HepG2 (cell line): Measurements from ENCODE around the gene RPRD2. TPM values are rescaled to one million over a fixed set of nuclear protein-coding genes. Genes with fewer than 3 reads are reported as not detected.

ENCODE experiments used
- AFF4 ChIP-seq: sonication (generic); formaldehyde crosslinking; IDR thresholded peaks from 2 replicates; pipeline ENCODE4 v1.4.0; 2020; ENCODE audit warnings: missing genetic modification reagents
- CBX5 ChIP-seq: sonication (generic); formaldehyde crosslinking; IDR thresholded peaks from 2 replicates; pipeline ENCODE4 v1.4.0; 2020; ENCODE audit warnings: missing genetic modification reagents, borderline replicate concordance
- DR1 ChIP-seq: sonication (generic); formaldehyde crosslinking; IDR thresholded peaks from 2 replicates; pipeline ENCODE4 v1.8.0; 2021; ENCODE audit warnings: mild to moderate bottlenecking, missing genetic modification reagents, inconsistent platforms
- E2F1 ChIP-seq: sonication (generic); formaldehyde crosslinking; IDR thresholded peaks from 2 replicates; pipeline ENCODE4 v1.5.0; 2020; ENCODE audit warnings: missing genetic modification reagents
- EHMT2 ChIP-seq: fragments of 200-600 bp; sonication (generic); IDR thresholded peaks from 2 replicates; pipeline ENCODE4 v1.7.0; 2017; ENCODE audit warnings: antibody characterized with exemption, low read depth, low read length, borderline replicate concordance
- GPN1 ChIP-seq: sonication (generic); formaldehyde crosslinking; IDR thresholded peaks from 2 replicates; pipeline ENCODE4 v1.5.1; 2020; ENCODE audit warnings: missing genetic modification reagents, borderline replicate concordance
- KDM2A ChIP-seq: sonication (generic); formaldehyde crosslinking; IDR thresholded peaks from 2 replicates; pipeline ENCODE4 v1.4.0; 2020; ENCODE audit warnings: low read depth, missing genetic modification reagents, borderline replicate concordance
- NAIF1 ChIP-seq: sonication (generic); formaldehyde crosslinking; IDR thresholded peaks from 2 replicates; pipeline ENCODE4 v1.5.0; 2020; ENCODE audit warnings: mild to moderate bottlenecking, missing genetic modification reagents, borderline replicate concordance
- PAF1 ChIP-seq: IDR thresholded peaks from 2 replicates; pipeline ENCODE4 v1.6.1; 2016; ENCODE audit warnings: missing genetic modification reagents, missing compliant biosample characterization
- RFX5 ChIP-seq: IDR thresholded peaks from 2 replicates; pipeline ENCODE4 v1.6.1; 2011; ENCODE audit warnings: low read depth, low read length, improper control_type of control experiment
- SIN3A ChIP-seq: IDR thresholded peaks from 2 replicates; pipeline ENCODE4 v1.6.1; 2011; ENCODE audit warnings: low read depth, mild to moderate bottlenecking, control low read depth, low read length, borderline replicate concordance
- SMAD1 ChIP-seq: sonication (generic); formaldehyde crosslinking; IDR thresholded peaks from 2 replicates; pipeline ENCODE4 v1.4.0; 2020; ENCODE audit warnings: missing genetic modification reagents, low read depth, mild to moderate bottlenecking, borderline replicate concordance
- SOX6 ChIP-seq, 2 experiments: fragments of 450-650 bp in 1 of 2; sonication (generic) in 1 of 2; formaldehyde crosslinking in 1 of 2; IDR thresholded peaks; 2 replicates each; pipeline versions ENCODE4 v1.4.0 to v1.6.1; 2017 to 2020; ENCODE audit warnings: antibody characterized with exemption in 1 of 2, mild to moderate bottlenecking in 1 of 2, missing genetic modification reagents in 1 of 2
- TBP ChIP-seq: sonication (generic); formaldehyde crosslinking; IDR thresholded peaks from 2 replicates; pipeline ENCODE4 v1.5.0; 2020; ENCODE audit warnings: missing genetic modification reagents
- THAP11 ChIP-seq: IDR thresholded peaks from 2 replicates; pipeline ENCODE4 v1.6.1; 2016; ENCODE audit warnings: missing biosample characterization, missing genetic modification reagents
- XBP1 ChIP-seq: sonication (generic); formaldehyde crosslinking; IDR thresholded peaks from 2 replicates; pipeline ENCODE4 v1.5.0; 2020; ENCODE audit warnings: missing genetic modification reagents
- ZEB1 ChIP-seq: IDR thresholded peaks from 2 replicates; pipeline ENCODE4 v1.6.1; 2012; ENCODE audit warnings: mild to moderate bottlenecking, low read depth, inconsistent platforms; ENCODE audit not compliant: insufficient replicate concordance
- ZFP90 ChIP-seq: sonication (generic); formaldehyde crosslinking; IDR thresholded peaks from 2 replicates; pipeline ENCODE4 v1.8.0; 2022; ENCODE audit warnings: missing genetic modification reagents, mild to moderate bottlenecking, inconsistent platforms, borderline replicate concordance
- ZNF556 ChIP-seq: sonication (generic); formaldehyde crosslinking; IDR thresholded peaks from 2 replicates; pipeline ENCODE4 v1.4.0; 2020; ENCODE audit warnings: mild to moderate bottlenecking, missing genetic modification reagents, borderline replicate concordance
- ZNF678 ChIP-seq: sonication (generic); formaldehyde crosslinking; IDR thresholded peaks from 2 replicates; pipeline ENCODE4 v1.4.0; 2020; ENCODE audit warnings: mild to moderate bottlenecking, missing genetic modification reagents
- polyA plus RNA-seq, 8 experiments: library from polyadenylated mRNA; depleted of rRNA in 3 of 8; stranded (reverse) in 7 of 8; unstranded in 1 of 8; fragments of >200 nt; fragmentation: Illumina TruSeq in 4 of 8; extraction: Trizol in 4 of 8; gene quantifications; 2 replicates each; pipeline versions ENCODE4 v1.2.1 to v1.2.3, GENCODE V29; 2011 to 2016; ENCODE audit warnings: low read depth in 4 of 8, missing spikeins in 1 of 8, mixed read lengths in 1 of 8; ENCODE audit not compliant: insufficient read depth in 1 of 8
- total RNA-seq, 5 experiments: library from RNA; depleted of rRNA; stranded (reverse); fragments of >200 nt; fragmentation: Illumina TruSeq; extraction: Trizol; gene quantifications; 2 replicates each; pipeline ENCODE4 v1.2.3, GENCODE V29; 2016; ENCODE audit warnings: low read depth in 1 of 5

The RPRD2 gene
- total and polyA plus RNA-seq, 2 of the 13 experiments (the other 11 are each of a cell fraction or from before 2014, with no cell fraction given) = 8.0 to 8.9 TPM

- TF ChIP-seq CBX5 (no peak; the same call in 1 of the 2 replicates), GPN1 (CRISPR knock-in tag) (no peak), ZNF678 (CRISPR knock-in tag) (no peak), DR1 (CRISPR knock-in tag) (no peak), KDM2A (peak; percentile 22; the same call in 1 of the 2 replicates), ZEB1 (no peak), ZFP90 (no peak; the same call in 1 of the 2 replicates), RFX5 (no peak; the same call in 1 of the 2 replicates), ZNF556 (CRISPR knock-in tag) (peak; percentile 72; the same call in 1 of the 2 replicates), NAIF1 (CRISPR knock-in tag) (peak; percentile 27; the same call in 1 of the 2 replicates), TBP (CRISPR knock-in tag) (no peak), AFF4 (CRISPR knock-in tag) (no peak), SMAD1 (CRISPR knock-in tag) (no peak; the same call in 1 of the 2 replicates), XBP1 (CRISPR knock-in tag) (no peak), SIN3A (no peak), EHMT2 (no peak), SOX6 (IDR thresholded peaks at IDR 0.05) (no peak), SOX6 (CRISPR knock-in tag; IDR thresholded peaks at IDR 0.05) (peak; percentile 67), THAP11 (CRISPR knock-in tag) (peak; percentile 51; the same call in 1 of the 2 replicates), PAF1 (CRISPR knock-in tag) (no peak), E2F1 (CRISPR knock-in tag) (no peak)
Measured at GRCh38 chr1:150515328-150516049, 151.5 kb downstream of the RPRD2 start, which contains the start of gene FALEC (continued).
